NCI-H187 (cell line): Measurements from ENCODE around the gene PTGS1.
A peak's percentile ranks its signal among the peaks of the same experiment; 100 is the strongest.
"Not testable (repeated sequence)": the region's sequence is repeated elsewhere in the genome, so short reads cannot be mapped to it uniquely, and the experiment has no call there.

Experiments used
- DNase-seq, 2 experiments: peaks; one replicate each; lab custom pipeline; 2025; lab: John Stamatoyannopoulos, UW

Gene PTGS1

DNA sequence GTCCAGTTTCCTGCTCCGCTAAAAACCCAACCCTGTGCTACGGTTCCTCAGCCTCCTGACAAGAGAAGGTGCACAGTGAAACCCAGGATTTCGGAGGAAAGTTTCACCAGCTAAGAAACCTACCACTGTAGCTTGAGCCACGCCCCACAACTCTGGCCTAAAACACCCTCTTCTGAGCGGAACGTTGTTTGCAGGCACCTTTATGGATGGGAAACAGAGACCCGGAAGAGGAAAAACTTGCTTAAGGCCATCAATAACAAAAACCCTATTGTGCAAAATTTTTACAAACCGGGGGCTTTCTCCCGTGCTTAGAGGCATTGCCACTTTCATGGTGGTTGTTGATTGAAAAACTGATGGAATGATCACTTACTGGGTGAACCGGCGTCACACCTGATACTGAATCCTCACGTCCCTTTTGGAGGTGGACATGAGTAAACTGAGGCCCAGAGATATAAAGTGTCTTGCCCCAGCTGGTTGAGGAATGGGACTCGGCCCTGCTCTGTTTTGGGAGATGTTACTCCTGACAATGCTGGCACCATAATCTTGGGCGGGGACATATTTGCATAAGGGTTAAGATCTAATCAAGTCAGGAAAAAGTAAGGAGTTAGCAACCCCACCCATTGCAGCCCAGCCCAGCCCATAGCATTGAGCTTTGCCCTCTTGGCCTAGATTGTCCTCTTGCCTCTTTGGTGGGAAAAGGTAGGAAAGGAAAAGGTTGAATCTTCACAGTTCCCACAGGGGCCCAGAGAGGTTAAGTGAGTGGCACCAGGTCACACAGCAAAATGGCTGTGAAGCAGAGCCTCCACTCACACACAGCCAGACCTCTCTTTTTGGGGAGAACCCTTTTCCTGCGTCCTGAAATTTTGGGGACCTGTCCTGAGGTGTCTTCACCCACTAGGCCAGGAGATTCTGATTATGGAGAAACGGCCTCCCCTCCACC lies 23.2 kb upstream of the PTGS1 start:
- DNase-seq, result no peak

DNA sequence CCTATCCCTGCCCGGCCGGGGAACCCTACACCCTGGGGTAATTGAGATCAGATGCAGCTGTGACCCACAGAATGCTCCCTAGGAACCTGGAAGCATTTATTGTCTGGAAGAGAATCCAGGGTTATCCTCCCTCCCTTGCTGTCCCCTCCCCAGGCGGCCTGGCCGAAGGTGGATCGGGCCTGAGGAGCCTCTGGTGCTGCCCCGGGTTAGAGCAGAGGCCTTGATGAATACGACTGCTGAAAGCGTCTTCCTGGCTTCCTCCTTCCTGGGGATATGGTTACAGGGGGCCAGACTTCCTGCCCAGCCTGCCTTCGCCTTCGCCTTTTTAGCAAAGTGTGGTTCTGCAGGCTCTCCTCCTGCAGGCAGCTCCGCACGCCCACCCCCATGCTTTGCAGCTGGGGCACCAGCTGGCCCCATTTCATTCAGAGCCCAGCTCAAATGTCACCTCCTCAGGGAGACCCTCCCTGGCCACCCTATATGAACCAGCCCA lies 22.5 kb upstream of the PTGS1 start:
- DNase-seq, result no peak

DNA sequence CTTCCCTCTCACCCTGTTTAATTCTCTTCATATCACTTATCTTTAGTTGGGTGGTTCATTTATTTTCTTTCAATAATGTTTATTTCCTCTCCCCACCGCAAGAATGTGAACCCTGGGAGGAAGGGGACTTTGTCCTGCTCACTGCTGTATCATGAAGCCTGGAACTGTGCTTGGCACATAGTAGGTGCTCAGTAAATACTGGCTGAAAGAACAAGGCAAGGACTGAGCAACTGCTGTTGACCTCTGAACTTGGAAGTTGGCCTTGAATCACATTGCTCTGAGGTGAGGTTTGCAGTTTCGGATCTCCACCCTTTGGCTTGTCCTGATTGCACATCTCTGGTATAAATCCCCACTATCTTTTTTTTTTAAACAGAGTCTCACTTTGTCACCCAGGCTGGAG lies 22.0 kb upstream of the PTGS1 start:
- DNase-seq, result no peak

DNA sequence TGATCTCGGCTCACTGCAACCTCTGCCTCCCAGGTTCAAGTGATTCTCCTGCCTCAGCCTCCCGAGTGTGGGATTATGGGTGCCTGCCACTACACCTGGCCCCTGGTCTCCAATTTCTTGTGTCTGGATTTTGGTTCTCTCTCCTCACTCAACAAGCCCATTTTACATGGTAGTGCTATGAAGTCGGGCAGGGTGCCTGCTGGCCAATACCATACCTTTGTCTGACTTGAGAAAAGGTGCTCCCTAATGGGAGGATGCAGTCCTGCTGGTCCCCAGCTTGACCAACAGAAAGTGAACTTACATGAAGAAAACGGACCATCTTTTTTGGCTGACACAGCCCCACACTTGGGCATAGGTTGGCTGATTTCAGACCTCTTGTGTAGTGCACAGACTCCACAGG lies 21.6 kb upstream of the PTGS1 start:
- DNase-seq, result no peak

DNA sequence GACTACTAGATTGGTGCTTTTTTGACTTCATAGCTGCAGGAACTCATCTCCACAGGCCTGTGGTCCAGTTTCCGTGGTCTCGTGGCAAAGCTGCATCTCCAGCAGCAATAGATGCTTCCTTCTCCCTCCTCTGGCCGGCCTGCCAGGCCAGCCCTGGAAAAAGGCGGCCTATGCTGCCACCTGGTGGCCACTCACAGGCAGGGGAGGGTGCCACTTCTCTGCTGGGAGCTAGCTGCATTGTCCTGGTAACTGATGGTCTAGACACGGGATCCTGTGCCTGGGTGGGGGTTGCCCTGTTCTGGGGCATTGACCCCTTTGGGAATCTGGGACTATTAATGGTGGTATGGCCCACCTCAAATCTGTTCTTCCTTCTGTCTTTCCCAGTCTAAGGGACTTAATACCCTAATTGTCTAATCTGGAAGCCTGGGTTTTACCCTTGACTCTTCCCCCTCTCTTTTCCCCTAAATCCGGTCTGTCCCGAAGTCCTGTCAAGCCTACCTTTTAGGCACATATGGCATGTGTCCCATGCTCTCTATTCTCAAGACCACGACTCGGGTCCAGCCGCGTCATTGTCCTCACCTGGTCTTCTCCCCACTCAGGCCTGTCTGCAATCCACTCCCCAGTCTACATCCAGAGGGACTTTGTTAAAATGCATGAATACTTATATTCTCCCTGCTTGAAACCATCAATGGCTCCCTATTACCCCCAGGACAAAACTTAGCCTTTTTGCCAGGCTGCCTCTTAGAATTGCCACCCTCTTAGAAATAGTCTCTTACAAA lies 20.1 kb upstream of the PTGS1 start:
- peak in 1 of 2 experiments; percentile 7 for DNase-seq

DNA sequence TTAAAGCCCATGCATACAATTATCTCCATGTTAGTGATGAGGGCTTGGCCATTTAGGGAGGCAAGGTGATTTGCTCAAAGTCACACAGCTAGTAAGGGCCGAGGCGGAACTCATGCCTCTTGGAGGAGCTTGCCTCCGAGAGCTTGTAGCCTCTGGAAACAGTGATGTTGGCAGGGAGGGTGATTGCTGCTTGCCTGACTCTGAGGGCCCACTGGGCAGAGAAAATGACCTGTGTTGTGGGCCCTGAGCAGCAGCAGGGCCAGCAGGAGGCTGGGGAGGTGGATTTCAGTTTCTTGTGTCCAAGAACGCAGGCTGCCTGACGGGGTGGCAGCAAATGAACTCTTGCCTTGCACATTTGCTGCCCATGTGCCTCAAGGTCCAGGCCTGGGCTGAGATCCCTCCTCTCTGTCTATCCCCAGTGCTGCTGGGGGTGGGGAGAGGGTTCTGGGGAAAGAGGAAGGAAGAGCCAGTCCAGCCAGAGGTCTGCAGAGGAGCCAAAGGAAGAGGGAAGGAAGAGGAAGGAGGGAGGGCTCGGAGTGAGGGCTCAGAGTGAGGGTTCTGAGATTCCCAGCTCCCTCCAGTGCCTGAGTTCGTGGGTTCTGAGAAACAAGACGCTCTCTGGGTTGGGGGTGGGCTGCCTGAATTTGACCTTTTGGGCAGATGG lies 16.2 kb upstream of the PTGS1 start:
- DNase-seq, result no peak

DNA sequence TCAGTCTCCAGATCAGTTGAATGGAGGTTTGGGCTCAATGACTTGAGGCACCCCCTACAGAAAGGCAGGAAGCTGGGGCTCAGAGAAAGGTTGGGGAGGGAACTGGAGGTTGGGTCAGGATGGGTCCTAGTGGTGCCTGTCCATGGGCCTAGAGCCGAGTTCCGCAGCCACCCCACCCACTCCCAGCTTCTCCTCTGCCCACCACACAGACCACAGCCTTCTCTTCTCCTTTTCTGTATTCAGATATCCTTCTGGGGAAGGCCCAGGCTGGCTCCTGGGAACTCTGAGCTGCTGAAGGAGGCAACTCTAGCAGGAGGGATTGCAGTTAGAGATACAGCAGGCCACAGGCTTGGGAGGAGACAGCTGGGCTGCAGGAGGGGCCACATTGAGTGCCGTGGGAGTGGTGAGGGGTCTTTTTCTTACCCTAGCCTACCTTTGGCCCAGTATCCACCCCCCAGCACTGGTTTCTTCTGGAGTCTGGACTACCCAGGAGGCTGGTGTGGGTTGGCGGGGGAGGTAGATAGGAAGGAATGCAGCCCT lies 15.4 kb upstream of the PTGS1 start:
- no peak for DNase-seq

DNA sequence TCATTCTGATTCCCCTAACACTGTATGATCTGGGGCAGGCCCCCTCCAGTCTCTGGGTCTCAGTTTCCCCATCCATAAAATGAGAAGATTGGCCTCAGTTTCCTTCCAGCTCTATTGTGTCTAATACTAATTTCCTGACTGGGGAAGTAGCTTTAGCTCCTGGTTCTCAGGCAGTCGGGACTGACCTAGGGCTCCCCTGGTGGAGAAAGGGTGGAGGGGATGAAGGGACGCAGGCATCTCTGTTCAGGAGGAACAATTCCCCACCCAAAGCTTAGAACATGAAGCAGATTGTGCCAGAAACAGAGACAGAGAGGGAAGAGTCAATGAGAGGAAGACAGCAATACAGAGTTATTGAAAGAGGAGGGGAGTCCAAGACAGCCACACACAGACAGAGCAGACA lies 14.2 kb upstream of the PTGS1 start:
- DNase-seq, result no peak

DNA sequence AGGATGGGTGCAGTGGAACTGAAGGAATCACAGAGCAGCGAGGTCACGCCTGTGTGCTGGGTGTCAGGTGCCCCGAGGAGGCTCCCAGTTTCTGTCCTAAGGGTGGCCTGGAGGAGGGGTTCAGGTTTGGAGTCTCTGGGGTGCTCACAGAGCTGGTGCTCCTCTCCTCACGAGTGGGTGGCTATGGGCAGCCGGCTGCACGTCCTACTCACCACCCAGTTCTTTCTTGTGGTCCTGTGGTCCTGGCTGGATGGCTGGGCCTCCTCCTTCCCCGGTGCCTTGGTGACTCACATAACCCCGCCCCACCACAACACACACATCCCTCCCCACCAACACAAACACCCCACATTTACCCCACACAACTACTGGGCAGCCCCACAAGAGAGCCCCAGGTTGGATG lies 9.9 kb upstream of the PTGS1 start:
- no peak for DNase-seq

DNA sequence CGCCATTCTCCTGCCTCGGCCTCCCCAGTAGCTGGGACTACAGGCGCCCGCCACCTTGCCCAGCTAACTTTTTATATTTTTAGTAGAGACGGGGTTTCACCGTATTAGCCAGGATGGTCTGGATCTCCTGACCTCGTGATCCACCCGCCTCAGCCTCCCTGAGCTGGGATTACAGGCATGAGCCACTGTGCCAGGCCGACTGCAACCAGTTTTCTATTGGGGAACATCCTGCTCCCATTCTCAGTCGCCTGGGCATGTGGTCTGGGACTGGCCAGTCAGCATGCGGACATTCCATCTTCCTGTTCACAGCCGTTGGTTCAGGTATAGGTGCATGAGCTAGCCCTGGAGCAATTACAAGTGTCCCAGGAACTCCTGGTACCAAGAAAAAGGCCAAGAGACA lies 7.7 kb upstream of the PTGS1 start:
- DNase-seq, result not testable (repeated sequence)

DNA sequence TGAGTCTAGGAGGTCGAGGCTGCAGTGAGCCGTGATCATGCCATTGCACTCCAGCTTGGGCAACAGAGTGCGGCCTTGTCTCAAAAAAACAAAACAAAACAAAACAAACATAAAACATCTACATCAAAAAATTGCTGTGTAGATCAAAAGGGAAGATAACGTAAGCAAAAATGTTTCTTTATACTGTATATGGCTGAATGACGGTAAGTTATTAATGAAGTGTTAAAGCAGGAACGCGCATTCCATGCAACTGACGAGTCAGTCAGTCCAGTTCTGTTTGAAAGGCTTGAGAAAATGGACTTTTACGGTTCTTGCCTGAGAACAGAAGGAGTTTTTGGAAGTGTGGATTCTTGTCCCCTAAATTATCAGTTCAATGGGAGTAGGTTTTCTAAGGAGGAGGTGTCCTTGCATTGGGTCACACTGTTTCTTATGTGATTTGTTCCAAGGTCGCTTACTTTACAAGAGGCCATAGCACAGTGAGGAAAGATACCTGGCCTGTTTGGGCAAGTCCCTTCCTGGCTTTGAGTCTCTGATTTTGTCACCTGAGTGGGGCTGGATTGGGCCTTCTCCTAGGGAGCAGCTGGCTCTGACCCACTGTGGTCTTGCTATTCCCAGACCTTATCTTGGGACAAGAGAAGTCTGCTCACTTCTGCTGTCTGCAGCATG lies 6.6 kb upstream of the PTGS1 start:
- DNase-seq, result no peak

DNA sequence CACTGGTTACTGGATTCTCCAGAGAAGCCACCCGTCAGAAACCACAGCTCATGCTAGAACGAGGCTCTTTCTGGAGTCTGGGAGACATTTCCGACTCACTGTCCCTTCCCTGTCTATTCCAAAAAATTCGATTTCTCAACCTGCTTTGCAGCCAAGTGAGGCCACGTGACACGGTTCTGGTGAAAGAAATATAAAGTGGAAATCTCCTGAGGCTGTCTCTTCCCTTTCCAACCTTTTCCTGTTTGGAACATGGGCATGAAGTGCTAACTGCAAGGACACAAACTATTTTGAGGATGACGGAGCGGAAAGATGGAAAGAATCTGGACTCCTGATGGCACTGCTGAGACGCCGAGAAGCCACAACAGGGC lies 6.1 kb upstream of the PTGS1 start:
- DNase-seq, result no peak

DNA sequence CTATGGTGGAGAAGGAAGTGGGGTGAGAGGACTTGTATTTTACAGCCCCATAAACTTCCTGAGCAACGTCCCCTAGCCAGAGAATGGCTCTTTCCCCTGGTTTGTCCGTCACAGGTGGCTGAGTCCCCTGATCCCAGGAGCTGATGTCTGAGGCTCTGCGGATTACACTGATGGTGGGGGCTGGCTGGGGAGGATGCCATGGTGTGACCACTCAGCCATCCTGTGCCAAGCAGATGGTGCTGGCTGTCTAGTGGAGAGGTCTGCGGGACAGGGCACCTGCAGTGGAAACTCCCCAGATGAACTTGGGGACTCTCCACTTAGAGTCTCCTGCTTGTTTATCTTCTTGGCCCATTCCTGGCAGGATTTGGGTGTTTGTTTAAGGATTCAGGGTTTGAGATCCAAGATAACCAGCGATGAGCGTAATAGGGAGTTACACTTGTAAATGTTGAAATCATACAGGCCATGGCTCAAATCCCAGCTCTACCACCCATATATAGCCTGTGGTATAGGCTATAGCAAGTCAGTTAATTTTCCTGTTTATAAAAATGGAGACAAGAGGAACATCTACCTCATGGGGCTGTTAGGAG lies 4.7 kb upstream of the PTGS1 start:
- no peak for DNase-seq

DNA sequence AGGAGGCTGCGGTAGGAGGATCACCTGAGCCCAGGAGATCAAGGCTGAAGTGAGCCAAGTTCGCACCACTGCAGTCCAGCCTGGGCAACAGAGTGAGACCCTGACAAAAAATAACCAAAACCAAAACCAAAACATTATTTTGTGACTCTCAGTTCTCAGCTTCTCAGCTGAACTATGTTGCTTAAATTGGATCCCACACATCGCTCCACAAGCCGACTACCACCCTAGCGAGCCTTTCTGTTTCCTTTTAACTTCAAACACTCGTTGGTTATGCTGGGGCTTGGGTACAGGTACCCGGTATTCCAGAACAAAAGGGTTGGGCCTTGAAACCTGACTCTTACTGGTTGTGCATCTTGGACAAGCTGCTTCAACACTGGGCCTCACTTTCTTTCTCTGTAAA lies 3.8 kb upstream of the PTGS1 start:
- no peak for DNase-seq

DNA sequence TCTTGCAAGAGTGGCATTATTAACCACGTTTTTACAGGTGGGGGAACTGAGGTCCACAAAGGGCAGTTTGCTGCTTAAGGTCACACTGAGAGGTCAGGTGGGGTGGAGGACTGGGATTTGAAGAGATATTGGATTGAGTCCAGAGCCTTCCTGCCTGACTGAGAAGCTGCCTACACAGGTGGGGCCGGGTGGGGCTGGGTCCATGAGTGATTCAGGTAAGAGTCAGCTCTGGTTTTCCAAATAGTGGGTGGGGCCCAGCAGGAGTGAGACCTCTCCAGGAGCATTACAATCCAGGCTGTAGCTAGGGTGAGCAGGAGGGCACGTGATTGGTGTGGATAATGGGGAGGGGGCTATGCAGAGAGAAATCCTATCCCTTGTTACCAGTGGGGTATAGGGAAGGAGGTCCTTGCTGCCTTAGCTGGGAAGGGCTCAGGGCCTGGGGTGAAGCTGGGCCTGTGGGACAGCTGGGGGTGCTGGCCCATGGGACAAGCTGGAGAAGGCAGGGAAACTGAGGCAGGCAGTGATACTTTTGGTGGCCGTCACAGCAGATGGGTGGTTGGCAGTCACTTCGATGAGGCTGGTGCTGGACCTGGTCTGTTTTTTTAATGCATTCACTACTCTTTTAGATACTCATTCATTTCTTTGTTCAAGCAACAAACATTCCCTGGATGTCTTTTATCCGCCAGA lies 2.9 kb upstream of the PTGS1 start:
- DNase-seq, result no peak

DNA sequence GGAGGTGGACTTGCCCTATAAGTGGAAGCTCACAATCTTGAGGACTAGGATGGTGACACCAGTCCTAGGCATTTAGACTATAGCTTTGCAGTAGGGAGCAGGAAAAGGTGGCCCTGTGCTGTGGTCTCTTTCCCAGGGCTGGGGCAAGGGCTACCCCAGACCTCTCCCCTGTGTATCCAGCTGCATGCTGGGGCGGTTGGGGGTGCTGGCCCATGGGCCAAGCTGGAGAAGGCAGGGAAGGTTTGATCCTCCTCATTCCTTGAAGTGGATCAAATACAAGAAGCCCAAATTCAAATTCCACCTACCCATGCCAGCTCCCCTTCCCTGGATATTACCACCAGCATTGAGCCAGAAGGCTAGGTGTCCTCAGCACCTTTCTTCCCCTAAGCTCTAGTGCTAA lies 2.2 kb upstream of the PTGS1 start:
- DNase-seq, result no peak

DNA sequence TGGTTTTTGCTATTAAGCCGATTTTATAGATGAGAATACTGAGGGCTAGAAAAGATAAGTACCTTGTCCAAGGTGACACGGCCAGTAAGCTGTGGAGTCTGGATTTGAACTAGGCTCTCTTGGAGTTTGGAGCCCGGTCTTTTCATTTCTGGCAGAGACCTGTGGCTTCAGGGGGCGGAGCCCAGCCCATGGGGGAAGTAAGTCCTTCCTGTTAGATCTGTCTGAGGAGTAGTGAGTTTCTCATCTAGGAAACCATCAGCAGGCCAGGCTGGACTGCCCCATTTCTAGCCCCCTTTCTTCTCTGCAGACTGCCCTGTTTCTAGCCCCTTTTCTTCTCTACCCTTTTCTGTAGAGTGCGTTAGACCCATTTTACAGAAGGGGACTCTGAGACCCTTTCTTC lies 521 bp upstream of the PTGS1 start:
- no peak for DNase-seq

DNA sequence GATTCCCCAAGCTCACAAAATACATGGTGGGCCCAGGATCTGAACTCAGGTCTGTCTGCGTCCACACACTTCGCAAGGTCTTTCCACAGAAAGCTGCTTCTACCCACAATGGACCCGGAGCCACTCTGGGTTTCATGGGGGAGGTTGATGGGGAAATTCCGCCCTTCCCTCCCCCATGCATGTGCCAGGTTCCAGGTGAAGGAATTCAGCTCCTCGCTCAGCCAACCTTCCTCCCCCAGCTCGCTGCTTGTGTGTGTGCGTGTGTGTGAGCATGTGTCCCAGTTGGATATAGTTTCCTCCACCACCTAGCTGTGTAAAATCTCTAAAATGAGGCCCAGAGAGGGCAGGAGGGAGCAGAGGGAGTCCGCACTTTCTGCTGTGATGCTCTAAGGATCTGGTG lies 1.0 kb downstream of the PTGS1 start:
- no peak for DNase-seq

DNA sequence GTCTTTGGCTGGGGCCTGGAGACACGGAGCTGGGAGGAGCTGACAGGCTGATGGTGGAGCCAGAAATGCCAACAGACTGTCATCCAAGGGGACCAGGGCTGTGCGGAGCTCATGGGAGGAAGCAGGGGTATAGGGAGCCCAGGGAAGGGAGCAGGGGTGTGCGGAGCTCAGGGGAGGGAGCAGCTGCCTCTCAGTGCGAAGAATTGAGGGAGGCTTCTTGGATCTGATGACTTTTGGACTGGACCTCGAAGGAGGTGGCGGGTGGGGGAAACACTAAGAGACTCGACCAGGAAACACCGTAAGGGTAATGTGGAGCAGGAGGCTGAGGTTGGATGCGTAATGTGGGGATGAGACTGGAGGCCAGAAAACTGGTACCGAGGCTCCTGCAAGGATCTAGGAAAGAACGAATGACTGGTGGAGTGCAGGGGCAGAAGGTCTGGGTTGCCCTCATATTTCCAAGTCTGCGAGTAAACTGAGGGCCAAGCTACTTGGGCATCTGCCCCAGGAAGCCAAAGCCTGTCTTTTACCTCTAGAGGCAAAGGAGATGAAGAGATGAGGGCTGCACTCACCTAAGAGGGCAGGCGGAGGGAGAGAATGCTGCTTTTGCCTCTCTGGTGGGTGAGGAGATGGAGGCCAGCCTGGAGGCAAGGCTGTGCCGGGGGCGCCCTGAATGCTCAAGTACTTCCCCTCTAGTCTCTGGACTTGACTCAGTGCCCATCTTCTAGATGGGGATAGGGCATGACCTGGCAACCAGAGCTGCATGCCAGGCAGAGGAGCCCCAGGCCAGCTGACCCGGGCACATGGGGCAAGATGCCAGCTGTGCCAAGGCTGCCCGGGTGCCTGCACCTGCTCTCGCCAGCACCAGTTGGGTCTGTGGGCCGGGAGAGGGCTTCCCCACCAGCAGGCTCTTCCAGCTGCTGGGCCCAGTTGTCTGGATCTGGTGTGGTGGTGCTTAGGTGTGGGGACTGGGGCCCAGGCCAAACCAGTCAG lies 2.3 kb downstream of the PTGS1 start:
- no peak for DNase-seq
